Osteoblast (primary cell): ENCODE measurements around the gene IZUMO4. TPM values are rescaled to one million over a fixed set of nuclear protein-coding genes. Genes with fewer than 3 reads are reported as not detected.

Experiments used
- DNase-seq: peaks from one replicate; pipeline ENCODE4 v3.0.0; 2011; ENCODE audit warnings: low spot score, mixed read lengths; ENCODE audit not compliant: insufficient read length; ENCODE audit errors: missing footprints
- H2AFZ ChIP-seq: 2 replicates; pipeline ENCODE4 v1.6.0; 2011; ENCODE audit warnings: mild to moderate bottlenecking, low read length
- H3K27ac ChIP-seq: 2 replicates; pipeline ENCODE4 v1.5.1; 2011; ENCODE audit warnings: mild to moderate bottlenecking, low read depth, low read length, moderate library complexity
- H3K27me3 ChIP-seq: 2 replicates; pipeline ENCODE4 v1.6.0; 2012; ENCODE audit warnings: mild to moderate bottlenecking, control low read depth, inconsistent platforms, low read length, moderate library complexity; ENCODE audit not compliant: insufficient read depth
- H3K36me3 ChIP-seq: 2 replicates; pipeline ENCODE4 v1.5.1; 2011; ENCODE audit warnings: mild to moderate bottlenecking, low read length, control low read depth, moderate library complexity; ENCODE audit not compliant: insufficient read depth
- H3K4me1 ChIP-seq: 2 replicates; pipeline ENCODE4 v1.5.1; 2011; ENCODE audit warnings: mild to moderate bottlenecking, low read length, control low read depth, moderate library complexity; ENCODE audit not compliant: insufficient read depth
- H3K4me2 ChIP-seq: 2 replicates; pipeline ENCODE4 v1.6.0; 2011; ENCODE audit warnings: mild to moderate bottlenecking, low read length; ENCODE audit not compliant: insufficient read depth
- H3K4me3 ChIP-seq: fragments of 200-600 bp; sonication (generic); 3 replicates; pipeline ENCODE4 v1.5.1; 2012; ENCODE audit warnings: mild to moderate bottlenecking, low read length, inconsistent platforms; ENCODE audit not compliant: insufficient read depth
- H3K79me2 ChIP-seq: 2 replicates; pipeline ENCODE4 v1.6.0; 2012; ENCODE audit warnings: mild to moderate bottlenecking, low read length, control low read depth, inconsistent platforms; ENCODE audit not compliant: insufficient read depth
- H3K9me3 ChIP-seq: 2 replicates; pipeline ENCODE4 v1.5.1; 2011; ENCODE audit warnings: low read depth, low read length, control low read depth
- H4K20me1 ChIP-seq: 2 replicates; pipeline ENCODE4 v1.6.0; 2012; ENCODE audit warnings: mild to moderate bottlenecking, low read length, control low read depth; ENCODE audit not compliant: insufficient read depth
- CTCF ChIP-seq: IDR thresholded peaks from 2 replicates; pipeline ENCODE4 v1.5.1; 2011; ENCODE audit warnings: mild to moderate bottlenecking, low read depth, low read length, moderate library complexity; ENCODE audit errors: extremely low read depth
- total RNA-seq: library from RNA; depleted of rRNA; stranded (reverse); fragments of >200 nt; gene quantifications from 2 replicates; pipeline ENCODE4 v1.2.3, GENCODE V29; 2012

Gene IZUMO4
- total RNA-seq, 1 donor = 0.36 TPM

- Histone ChIP-seq H4K20me1 (peaks cover 67% of the 10 kb centered on the region), H3K79me2 (peaks cover 58% of the 10 kb centered on the region), H3K27me3 (no peaks in the 10 kb centered on the region), H3K9me3 (no peaks in the 10 kb centered on the region), H3K36me3 (peaks cover 16% of the 10 kb centered on the region), H3K4me3 (no peak overlapping the region), H3K27ac (no peak overlapping the region), H3K4me1 (peaks cover 22% of the 10 kb centered on the region), H3K4me2 (no peak overlapping the region), H2AFZ (no peak overlapping the region)
- no peak for TF ChIP-seq CTCF
- DNase-seq = peak; percentile 80
Observed at GRCh38 chr19:2048104-2048958, 48.4 kb upstream of the IZUMO4 start.

- peaks cover 62% of the 10 kb centered on the region for H4K20me1 ChIP-seq
- no peak overlapping the region for H2AFZ ChIP-seq
- H3K27ac ChIP-seq = peak overlapping the region; percentile 58
- H3K9me3 ChIP-seq = no peaks in the 10 kb centered on the region
- H3K4me2 ChIP-seq = peak overlapping the region; percentile 96
- DNase-seq = peak; percentile 95
- H3K79me2 ChIP-seq = peaks cover 58% of the 10 kb centered on the region
- peaks cover 14% of the 10 kb centered on the region for H3K36me3 ChIP-seq
- H3K27me3 ChIP-seq = no peaks in the 10 kb centered on the region
- peaks cover 22% of the 10 kb centered on the region for H3K4me1 ChIP-seq
- TF ChIP-seq CTCF = no peak
- peak overlapping the region; percentile 86 for H3K4me3 ChIP-seq
Observed at GRCh38 chr19:2048959-2049740, 47.6 kb upstream of the IZUMO4 start.

GRCh38 chr19:2049741-2050348 is 46.9 kb upstream of the IZUMO4 start:
- peaks cover 55% of the 10 kb centered on the region for H3K79me2 ChIP-seq

More at GRCh38 chr19:2049741-2050348, 46.9 kb upstream of the IZUMO4 start:
- Histone ChIP-seq H3K4me1 (peaks cover 22% of the 10 kb centered on the region), H3K27ac (peak overlapping the region; percentile 58), H4K20me1 (peaks cover 57% of the 10 kb centered on the region), H2AFZ (no peak overlapping the region), H3K4me3 (peak overlapping the region; percentile 86), H3K4me2 (peak overlapping the region; percentile 96), H3K27me3 (no peaks in the 10 kb centered on the region), H3K36me3 (peaks cover 14% of the 10 kb centered on the region), H3K9me3 (no peaks in the 10 kb centered on the region)
- peak; percentile 97 for DNase-seq
- no peak for TF ChIP-seq CTCF
